AG08395 (cell line): ENCODE data around the gene KRT17.
"Not testable (repeated sequence)": the region's sequence is repeated elsewhere in the genome, so short reads cannot be mapped to it uniquely, and the experiment has no call there.

ENCODE experiments used
- DNase-seq: peaks from one replicate; pipeline ENCODE4 v3.0.0; 2012; ENCODE audit warnings: mixed read lengths, low spot score

KRT17 gene

GRCh38 chr17:41634639-41635038, 10.3 kb upstream of the KRT17 start:
- DNase-seq: no peak

DNA sequence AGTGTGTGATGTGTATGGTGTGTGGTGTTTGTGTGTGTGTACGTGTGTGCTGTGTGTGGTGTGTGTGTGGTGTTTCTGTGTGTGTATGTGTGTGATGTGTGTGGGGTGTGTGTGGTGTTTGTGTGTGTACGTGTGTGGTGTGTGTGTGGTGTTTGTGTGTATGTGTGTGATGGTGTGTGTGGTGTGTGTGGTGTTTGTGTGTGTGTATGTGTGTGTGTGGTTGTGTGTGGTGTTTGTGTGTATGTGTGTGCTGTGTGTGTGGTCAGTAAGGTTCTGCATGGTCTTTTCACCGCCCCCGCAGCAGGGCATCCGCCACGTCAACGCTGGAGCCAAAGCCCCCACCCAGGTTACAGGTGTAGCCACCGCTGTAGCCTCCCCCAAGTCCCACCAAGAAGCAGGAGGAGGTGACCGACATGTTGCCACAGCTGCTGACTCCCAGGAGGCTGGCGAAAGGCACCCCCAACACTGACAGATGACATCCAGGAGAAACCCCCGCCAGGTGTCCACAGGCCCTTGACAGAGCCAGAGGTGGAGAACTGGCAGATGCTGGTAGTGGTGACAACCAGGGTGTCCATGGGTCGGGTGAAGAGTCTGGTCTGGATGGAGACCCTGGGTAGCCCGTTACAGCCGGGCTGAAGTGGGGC, 9.3 kb upstream of the KRT17 start:
- DNase-seq: no peak

DNA sequence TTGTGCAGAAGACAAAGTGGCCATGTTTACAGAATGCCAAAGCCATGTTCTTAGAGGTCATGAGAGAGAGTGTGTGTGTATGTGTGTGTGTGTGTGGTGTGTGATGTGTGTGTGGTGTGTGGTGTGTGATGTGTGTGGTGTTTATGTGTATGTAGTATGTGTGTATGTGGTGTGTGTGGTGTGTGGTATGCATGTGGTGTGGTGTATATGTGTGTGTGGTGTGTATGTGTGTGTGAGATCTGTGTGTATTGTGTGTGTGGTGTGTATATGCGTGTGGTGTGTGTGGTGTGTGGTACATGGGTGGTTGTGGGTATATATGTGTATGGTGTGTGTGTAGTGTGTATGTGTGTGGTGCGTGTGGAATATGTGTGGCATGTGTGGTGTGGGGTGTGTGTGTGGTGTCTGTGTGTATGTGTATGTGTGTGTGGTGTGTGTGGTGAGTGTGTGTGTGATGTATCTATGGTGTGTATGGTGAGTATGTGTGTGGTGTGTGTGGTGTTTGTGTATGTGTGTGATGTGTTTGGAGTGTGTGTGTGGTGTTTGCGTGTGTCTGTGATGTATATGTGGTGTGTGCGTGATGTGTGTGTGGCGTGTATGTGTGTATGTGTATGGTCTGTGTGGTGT, 8.2 kb upstream of the KRT17 start:
- no peak for DNase-seq

GRCh38 chr17:41631898-41632285, 7.5 kb upstream of the KRT17 start:
- no peak for DNase-seq

DNA sequence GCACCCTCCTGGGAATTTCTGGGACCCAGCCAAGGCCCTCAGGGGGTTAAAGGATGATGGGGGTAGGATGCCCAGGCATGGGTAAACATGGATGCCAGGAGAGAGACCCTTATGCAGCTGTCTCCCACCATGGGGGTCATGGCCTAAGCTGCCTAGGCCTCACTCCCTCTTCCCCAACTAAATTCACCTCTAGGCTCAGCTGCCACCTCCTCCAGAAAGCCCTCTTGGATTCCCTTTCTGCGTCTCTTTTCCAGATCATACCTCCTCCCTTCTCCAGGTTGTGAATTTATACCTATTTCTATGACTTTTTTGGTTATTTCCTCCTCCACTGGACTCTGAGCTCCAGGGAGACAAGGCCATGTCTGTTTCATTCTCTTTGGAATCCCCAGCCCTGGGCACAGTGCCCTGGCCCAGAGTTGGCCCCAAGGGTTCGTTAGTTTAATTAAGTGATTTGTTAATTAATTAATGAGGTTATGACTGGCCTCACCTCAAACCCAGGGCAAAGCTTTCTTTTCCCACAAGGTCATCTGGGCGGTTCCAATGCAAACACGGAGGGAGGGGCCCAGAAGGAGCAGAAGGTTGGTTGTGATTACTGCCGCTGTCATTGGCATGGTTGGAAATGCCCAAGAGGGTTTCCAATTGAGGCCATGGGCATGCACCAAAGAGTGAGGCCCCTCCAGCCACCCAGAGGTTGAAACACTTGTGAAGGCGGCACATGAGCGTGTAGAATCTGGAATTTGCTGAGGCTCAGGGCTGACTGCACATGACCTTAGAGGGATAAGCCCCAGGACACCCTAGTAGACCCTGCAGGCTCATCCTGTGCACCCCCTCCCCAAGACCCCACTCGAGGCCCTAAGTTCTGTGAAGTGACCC, 6.9 kb upstream of the KRT17 start:
- DNase-seq: no peak

DNA sequence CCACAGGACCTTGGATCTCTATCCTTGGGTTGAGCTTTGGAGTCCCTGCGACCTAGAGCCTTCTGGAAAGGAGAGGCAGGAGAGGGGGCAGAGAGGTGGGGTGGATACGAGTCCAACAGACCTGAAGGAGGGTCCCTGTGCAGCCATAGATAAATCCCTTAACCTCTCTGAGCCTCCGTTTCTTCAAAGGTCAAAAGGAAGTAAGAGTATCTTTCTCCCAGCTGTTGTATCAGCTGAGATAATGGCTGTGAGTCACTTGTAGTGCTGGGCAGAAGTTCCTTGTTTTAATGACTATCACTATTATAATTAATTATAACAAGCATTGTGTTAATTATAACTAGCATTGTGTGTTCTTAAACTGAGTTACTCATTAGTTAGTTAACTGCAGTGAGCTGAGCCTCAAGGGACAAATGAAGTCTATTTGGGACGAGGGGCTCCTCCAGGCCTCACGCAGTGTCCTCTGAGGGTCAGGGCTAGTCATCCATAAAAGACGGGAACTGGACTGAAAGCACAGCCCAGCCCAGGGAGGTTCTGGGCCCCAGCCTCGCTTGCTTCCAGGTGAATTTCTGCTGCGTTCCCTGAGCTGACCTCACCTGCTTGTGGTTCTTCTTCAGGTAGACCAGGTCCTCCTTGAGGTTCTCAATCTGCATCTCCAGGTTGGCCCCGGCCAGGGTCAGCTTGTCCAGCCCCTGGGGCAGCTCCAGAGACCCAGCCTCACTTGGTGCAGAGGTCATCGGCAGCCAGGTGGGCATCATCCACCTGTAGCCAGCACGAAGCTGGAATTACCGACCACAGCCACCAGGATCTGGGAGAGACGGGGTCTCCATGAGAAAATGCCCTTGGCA, 5.7 kb upstream of the KRT17 start:
- DNase-seq: no peak

DNA sequence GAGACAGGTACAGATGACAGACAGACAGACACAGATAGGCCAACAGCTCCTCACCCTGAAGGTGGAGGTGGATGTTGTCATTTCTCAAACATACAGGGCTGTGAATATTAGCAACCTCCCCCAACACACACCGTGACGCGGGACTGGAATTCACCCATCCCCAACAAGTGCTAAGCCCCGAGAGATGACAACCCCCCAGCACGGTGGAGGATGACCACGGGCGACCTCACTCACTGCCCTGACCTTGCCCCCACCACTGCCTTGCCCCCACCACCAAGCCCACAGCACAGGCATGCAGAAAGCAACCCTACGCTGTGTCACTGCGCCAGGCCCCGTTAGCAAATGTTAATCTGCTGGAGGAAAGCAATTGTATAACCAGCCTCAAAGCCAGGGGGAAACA, 4.9 kb upstream of the KRT17 start:
- DNase-seq: no peak

- not testable (repeated sequence) for DNase-seq
These were observed 4.4 kb upstream of the KRT17 start for GRCh38 chr17:41628621-41629255.

GRCh38 chr17:41628073-41628370, 3.6 kb upstream of the KRT17 start:
- not testable (repeated sequence) for DNase-seq

DNA sequence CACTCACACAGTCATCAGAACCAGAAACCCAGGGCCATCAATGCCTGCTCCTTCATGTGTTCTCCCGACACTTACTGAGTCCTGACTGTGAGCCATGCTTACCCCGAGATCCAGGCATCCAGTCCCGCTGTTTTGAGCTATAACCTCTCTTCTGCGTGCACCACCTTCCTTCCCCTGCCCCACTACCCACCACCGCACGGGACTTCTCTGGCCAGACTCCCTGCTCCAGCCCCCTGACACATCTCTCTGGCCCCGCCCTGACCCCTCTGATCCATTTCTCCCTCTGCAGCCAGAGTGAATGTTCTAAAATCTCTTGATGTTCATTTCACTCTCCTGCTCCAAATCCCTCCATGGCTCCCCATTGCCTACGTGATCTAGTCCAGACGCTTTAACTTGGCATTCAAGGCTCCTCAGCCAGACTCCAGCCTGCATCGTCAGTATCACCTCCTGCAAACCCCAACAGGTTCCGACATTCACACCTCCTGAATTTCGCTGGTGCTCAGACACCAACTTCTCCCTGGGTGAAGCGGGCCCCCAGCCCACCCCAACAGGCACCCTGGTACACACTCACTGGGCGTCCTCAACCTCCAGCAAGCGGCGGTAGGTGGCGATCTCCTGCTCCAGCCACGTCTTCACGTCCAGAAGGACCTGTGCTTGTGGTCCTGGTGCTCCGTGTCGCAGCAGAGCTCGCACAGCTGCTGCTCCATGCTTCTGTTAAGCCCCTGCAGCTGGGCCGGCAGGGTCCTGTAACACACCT, 3.1 kb upstream of the KRT17 start:
- DNase-seq: no peak

GRCh38 chr17:41626914-41627295, 2.5 kb upstream of the KRT17 start:
- not testable (repeated sequence) for DNase-seq

- not testable (repeated sequence) for DNase-seq
These were observed 1.9 kb upstream of the KRT17 start for GRCh38 chr17:41626028-41626913.

DNA sequence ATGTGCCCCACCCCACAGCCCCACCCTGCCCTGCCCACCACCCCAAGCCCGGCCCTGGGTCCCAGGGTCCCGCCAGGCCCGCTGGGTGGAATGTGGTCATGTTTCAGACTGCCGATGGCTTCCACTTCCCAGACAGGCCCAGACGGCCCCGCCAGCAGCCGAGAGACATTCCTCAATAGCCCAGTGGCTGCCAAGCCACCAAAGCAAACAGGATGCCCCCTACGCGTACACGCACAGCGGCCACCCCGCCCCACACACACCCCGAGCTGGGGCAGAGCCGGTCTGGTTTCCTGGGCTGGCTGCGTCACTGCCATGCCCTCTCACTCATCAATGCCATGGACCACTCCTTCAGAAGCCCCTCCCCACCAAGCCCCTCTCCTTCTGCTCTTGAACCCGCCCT, 1.2 kb upstream of the KRT17 start:
- DNase-seq: no peak

- not testable (repeated sequence) for DNase-seq
These were observed 1.1 kb downstream of the KRT17 start for GRCh38 chr17:41623184-41623861.

DNA sequence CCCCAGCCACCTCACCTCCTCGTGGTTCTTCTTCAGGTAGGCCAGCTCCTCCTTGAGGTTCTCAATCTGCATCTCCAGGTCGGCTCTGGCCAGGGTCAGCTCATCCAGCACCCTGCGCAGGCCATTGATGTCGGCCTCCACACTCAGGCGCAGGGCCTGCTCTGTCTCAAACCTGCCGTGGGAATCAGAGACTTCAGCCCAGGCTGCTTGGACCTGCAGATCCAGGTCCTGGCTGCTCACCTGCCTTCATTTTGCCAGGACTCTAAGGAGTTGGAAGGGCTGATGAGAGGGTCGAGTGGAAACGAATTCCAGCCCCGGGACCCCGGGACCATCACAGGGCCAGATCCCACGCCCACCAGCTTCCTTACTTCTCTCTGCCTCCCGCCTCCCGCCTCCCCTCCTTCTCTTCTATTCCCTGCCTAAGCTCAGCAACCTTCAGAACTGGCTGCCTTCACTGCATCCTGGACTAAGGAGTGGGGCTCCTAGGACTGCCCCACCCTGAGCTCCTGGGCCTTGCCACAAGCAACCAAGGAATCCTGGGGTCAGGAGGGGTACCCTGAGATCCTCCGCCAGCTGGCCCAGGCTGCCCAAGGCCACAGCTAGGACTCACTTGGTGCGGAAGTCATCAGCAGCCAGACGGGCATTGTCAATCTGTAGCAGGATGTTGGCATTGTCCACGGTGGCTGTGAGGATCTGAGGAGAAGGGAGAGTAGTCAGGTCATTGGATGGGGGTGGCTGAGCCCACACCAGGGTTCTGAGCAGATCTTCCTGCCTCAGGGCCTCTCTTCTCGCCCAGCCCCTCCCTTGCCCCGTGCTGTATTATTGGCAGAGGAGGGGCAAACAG, 1.8 kb downstream of the KRT17 start:
- DNase-seq: not testable (repeated sequence)

DNA sequence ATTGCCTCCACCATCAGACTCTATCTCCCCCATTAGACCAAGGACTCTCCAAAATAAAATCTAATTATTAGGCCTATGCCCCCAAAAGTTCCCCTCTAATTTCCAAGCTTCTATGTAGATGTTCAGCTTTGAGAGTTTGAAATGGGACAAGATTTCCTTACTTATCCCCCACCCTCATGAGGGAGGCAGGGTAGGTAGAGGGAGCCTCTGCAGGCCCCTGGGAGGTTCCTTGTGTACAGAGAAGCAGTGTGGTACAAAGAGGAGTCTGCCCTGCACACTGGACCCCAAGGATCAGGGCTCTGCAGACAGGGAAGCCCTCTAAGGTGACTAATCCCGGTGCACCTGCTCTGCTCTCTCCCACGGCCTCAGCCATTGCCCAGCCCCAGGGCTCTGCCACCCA, 2.5 kb downstream of the KRT17 start:
- DNase-seq: no peak

- not testable (repeated sequence) for DNase-seq
These were observed 2.9 kb downstream of the KRT17 start for GRCh38 chr17:41621435-41621817.

- no peak for DNase-seq
These were observed 3.6 kb downstream of the KRT17 start for GRCh38 chr17:41620583-41621434.
